G401 (cell line): ENCODE results near the gene UBE2O. TPM values are rescaled to one million over a fixed set of nuclear protein-coding genes. Genes with fewer than 3 reads are reported as not detected.

Experiments
- DNase-seq: peaks from one replicate; pipeline ENCODE4 v3.0.0-alpha.2; 2015; ENCODE audit warnings: low spot score
- in situ Hi-C: cut with HindIII; loops from 2 replicates; pipeline ENCODE4 v1.10.0; 2016; ENCODE audit warnings: low sequenced_read_pairs, mixed read lengths
- total RNA-seq: library from RNA; depleted of rRNA; stranded (reverse); fragments of >200 nt; shearing (Covaris generic); gene quantifications from 2 replicates; pipeline ENCODE4 v1.2.3, GENCODE V29; 2014

The UBE2O gene
- total RNA-seq, 1 experiment from 2014 or later, result 30.5 TPM

GRCh38 chr17:76405607-76405966 lies 47.4 kb downstream of the UBE2O start:
- in situ Hi-C loops, result no loop called here

GRCh38 chr17:76404976-76405563 lies 47.9 kb downstream of the UBE2O start:
- in situ Hi-C loops, result no loop called here
- no peak for DNase-seq

More at GRCh38 chr17:76405607-76405966, 47.4 kb downstream of the UBE2O start:
- DNase-seq, result no peak

GRCh38 chr17:76404256-76404655 lies 48.7 kb downstream of the UBE2O start:
- in situ Hi-C loops, result no loop called here

GRCh38 chr17:76402711-76403110 lies 50.2 kb downstream of the UBE2O start:
- DNase-seq, result no peak
- in situ Hi-C loops, result no loop called here

More at GRCh38 chr17:76404256-76404655, 48.7 kb downstream of the UBE2O start:
- no peak for DNase-seq

- no peak for DNase-seq
- in situ Hi-C loops, result no loop called here
Measured at GRCh38 chr17:76399175-76400172, 53.5 kb downstream of the UBE2O start.

- DNase-seq, result no peak
- in situ Hi-C loops, result no loop called here
Measured at GRCh38 chr17:76398523-76399174, 54.3 kb downstream of the UBE2O start.

GRCh38 chr17:76397687-76398522 lies 55.0 kb downstream of the UBE2O start:
- in situ Hi-C loops, result no loop called here

GRCh38 chr17:76397184-76397583 lies 55.8 kb downstream of the UBE2O start:
- in situ Hi-C loops, result no loop called here
- no peak for DNase-seq

More at GRCh38 chr17:76397687-76398522, 55.0 kb downstream of the UBE2O start:
- DNase-seq, result peak; percentile 86

- in situ Hi-C loops, result no loop called here
- no peak for DNase-seq
Measured at GRCh38 chr17:76395980-76396379, 57.0 kb downstream of the UBE2O start.

GRCh38 chr17:76394166-76394565 lies 58.8 kb downstream of the UBE2O start:
- no peak for DNase-seq
- in situ Hi-C loops, result no loop called here

- in situ Hi-C loops, result no loop called here
- no peak for DNase-seq
Measured at GRCh38 chr17:76391200-76391715, 61.7 kb downstream of the UBE2O start.

- no peak for DNase-seq
- in situ Hi-C loops, result no loop called here
Measured at GRCh38 chr17:76390003-76390421, 62.9 kb downstream of the UBE2O start.

- no peak for DNase-seq
- in situ Hi-C loops, result no loop called here
Measured at GRCh38 chr17:76388966-76389888, 63.7 kb downstream of the UBE2O start.

- in situ Hi-C loops, result no loop called here
- DNase-seq, result no peak
Measured at GRCh38 chr17:76386966-76387765, 65.8 kb downstream of the UBE2O start.

GRCh38 chr17:76385892-76386786 lies 66.8 kb downstream of the UBE2O start:
- in situ Hi-C loops, result no loop called here
- no peak for DNase-seq
